GM19438 (cell line): ENCODE measurements around the gene SLC22A6.

Experiments
- ATAC-seq: cut with Tn5 transposase; IDR thresholded peaks from one replicate; pipeline ENCODE4 v1.9.1; 2021; ENCODE audit warnings: low read depth; ENCODE audit not compliant: unreplicated experiment

SLC22A6 gene

DNA sequence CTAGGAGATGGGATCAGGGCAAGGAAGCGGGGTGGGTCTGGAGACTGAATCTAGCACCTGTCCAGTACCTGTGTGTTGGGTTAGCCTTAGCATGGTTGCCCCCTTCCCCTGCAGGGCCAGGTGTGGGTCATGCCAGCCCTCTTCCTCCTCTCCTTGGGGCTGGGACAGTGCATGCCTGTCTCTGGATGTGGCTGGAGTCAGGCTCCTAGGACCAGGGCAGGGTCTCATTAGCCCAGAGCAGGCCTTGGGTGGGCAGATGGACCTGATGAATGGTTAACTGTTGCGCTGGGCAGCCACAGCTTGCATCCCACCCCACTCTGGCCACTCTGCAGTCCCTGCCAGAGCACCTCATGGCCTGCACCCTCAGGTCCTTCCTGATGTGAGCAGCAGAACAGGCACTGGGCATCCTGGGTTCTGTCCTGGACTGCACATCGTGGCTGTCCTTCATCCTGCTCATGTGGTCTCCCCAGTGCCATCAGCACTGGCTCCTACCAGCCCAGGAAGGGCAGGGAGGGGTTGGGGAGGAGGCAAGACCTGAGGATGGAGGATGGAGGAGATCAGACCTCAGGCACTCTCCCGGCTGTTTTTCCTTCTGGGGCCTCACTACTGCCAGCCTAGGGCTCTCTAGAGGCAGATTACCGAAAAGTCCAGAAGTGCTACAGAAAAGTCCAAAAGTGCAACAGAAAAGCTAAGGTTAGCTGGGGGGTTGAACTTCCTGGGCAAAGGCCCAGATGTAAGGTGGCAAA lies 50.8 kb downstream of the SLC22A6 start:
- ATAC-seq = no peak

DNA sequence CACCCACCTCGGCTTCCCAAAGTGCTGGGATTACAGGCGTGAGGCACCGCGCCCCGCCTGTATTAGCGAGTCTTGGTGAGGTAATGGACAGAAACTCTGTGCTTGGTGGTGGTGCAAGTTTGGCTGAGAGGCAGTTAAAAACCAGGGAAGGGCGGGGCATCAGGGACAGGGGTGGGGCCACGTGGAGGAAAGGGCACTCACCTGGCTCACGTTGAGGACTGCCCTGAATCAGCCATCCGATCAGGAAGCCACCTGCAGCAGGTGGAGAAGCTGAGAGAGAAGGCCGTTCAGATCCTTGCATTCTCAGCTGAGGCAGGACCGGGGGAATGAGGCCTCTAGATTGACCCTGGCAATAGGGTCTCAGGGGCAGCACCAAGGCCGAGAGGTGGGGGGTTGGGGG lies 51.5 kb downstream of the SLC22A6 start:
- ATAC-seq = no peak

DNA sequence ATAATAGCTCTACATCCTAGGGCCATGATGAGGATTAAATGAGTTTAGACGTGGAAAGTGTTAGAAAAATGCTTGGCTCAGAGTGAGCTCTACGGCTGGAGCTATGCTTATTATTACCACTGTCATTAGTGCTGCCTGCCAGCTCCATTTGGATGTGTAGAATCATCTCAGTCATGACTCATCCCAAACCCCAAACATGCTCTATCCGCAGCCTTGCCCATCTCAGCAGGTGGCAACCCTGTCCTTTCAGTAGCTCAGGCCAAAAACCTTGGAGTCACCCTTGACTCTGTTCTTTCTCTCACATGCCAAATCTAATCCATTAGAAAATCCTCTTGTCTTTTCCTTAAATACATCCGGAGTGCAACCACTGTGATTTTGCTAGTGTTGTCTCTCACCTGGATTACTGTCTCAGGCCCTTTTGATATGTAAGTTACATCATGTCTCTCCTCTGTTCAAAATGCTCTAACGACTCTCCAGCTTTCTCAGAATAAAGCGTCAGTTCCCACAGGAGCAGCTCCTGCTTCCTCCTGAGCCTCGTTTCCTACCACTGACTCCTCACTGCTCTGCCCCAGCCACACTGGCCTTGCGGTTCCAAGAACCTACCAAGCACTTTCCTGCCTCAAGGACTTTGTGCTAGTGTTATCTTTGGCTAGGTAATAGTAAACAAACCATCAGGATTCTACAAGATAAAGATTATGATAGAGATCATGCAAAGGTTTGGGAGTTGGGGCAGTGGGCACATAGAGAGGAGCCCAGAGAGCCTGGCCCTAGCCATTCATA lies 53.1 kb downstream of the SLC22A6 start:
- no peak for ATAC-seq

DNA sequence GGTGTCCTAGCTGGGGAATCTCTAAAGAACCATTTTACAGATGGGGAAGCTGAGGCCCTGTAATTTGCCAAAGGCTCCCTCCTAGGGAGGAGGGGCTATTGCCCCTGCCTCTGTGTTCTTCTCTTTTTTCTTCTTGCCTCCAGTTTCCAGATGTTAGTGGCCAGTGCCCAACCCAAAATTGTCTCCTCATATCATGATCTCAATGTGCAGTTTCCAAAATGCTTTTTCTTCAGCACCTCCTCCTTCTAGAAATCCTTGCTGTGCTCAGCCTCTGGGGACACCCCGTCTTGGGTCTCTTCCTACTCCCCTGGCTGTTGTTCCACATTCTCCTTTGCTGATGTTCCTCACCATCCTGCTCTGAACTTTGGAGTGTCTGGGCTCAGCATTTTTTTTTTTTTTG lies 54.1 kb downstream of the SLC22A6 start:
- no peak for ATAC-seq

DNA sequence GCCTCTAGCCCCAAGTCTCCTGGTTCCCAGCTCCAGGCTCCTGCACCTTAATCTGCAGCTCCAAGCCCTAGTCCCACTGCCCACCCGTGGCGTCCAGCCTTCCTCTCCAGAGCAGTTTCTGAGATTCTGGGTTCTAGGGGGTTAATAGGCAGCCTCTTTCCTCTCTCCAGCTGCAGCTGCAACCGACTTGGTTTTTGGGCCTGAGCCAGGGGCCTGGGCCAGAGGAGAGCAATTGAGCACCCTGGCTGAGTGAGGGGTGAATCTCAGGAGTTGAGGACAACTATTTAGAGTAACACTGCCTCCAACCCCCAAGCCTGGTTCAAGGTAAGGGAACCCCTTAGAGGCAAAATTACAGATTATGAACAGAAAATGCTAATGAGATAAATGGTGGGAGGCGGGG lies 54.6 kb downstream of the SLC22A6 start:
- no peak for ATAC-seq

DNA sequence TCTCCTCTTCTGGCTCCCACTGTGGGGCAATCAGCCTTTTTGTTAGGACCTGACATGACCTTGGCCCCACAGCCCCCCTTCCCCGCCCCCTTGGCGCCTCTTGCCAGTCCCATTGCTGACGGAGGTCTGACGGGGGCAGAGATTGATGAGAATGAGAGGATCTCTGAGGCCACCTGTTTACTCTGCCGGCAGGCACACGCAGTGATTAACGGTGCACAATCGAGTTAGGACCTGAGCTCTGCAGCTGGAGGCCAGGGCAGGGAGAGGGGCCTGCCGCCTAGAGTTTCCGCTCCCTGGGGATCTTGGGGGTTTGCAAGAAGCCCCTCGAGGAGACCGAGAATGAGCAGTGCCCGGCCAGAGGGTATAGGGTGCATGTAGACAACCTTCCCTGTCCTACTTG lies 56.8 kb downstream of the SLC22A6 start:
- ATAC-seq = no peak

DNA sequence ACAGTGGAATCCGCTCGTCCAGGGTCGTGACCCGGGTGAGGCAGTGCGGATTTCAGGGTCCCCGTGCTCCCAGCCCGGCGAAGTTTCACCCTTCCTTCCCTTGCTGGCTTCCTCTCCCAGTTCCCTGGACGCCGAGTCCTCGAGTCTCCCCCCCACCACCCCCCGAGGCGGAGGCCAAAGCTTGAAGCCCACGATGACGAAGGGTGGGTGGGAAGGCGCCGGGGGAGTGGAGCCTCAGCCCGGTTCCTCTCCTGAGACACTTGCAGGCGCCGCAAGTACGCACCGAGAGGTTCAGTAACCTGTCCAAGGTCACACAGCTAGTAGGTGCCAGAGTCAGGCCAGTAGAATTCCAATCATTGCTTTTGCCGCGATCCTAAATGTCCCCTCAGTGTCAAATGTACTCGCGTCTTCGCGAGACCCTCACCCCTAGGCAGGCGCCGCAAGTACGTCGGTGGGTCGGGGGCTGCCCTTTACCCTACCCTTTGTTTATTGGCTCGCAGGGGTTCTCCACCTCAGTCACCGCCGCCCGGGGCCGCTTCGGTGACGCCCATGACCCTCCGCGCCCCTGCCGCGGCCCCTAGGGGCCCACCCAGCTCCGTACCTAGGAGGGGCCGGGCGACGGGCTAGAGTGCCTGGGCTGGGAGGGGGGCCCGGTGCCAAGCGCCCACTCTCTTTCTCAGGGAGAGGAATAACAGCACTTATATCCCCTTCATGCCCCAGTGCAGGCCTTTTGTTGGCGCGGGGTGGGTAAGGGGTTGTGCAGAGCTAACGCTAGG lies 57.9 kb downstream of the SLC22A6 start:
- ATAC-seq = no peak
